ENCODE measurements around the gene ACKR3. TPM values are rescaled to one million over a fixed set of nuclear protein-coding genes. Genes with fewer than 3 reads are reported as not detected.

ACKR3 gene
- polyA plus RNA-seq, 2 of the 4 experiments (the other 2 are of a cell fraction), result 21.3 to 33.2 TPM

DNA sequence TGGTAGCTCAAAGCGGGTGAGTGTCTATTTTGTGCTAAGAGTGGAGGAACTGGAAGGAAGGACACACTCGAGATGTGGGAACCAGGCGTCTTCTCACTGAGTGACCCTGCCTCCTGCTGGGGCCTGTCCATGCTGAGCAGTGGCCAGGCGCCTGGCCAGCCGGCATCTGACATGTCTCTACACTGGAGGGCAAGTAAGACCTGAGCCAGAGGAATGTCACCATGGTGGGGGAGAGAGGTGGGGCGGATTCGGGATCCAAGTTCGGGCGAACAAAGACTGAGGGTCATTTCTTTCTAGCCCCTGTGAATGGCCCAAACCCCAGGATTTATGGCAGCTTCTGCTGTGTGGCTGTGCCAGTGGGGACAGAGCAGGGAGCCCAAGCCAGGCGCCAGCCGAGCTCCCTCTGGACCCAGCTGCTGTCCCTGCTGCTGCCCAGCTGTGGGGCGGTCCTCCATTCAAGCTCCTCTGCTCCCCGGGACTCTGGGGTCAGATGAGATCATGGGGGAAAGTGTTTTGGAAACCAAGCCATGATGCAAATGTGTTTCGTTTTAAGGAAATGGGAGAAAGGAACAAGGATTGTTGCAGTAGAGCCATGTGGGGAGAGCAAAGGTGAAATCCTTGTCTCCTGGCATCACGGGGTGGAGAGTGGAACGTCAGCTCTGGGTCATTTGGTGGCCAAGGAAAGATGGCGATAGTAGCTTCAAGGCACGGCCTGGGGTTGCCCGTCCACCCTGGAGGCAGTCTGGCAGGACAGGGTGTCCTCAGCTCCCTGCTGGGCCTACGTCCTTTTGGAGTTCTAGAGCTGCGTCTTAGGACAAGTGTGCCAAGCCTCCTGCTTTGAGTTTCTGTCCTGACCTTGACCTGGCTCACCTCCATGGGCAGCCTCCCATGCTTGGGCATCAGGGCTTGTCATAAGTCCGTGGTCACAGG lies 8.1 kb downstream of the ACKR3 start:
- ChIA-PET CTCF (interaction anchor here (1.3 to 1.8 kb wide), 4 partner anchors 9 to 379 kb away, joined by 3 to 10 read pairs (median 4); partner anchors contain the start of gene ACKR3), POLR2A (no interaction called here)
- Histone ChIP-seq H3K4me2 (no peak overlapping the region), H3K27ac (no peak overlapping the region; a peak in 1 of 6 replicates), H3K4me1 (no peaks in the 10 kb centered on the region), H3K9me3 (no peaks in the 10 kb centered on the region), H3K4me3 (no peak overlapping the region)
- FAIRE-seq, result no peak
- no peak for ATAC-seq
- no peak for DNase-seq (ENCODE audit: low read depth in 1 of 2, low spot score in 1 of 2)
- TF ChIP-seq POLR2AphosphoS2 (conservative IDR thresholded peaks at IDR 0.05; ENCODE audit: low read length) (0 out of 2 replicates have a peak, but pooled peaks have one; percentile 51), PHF8 (IDR thresholded peaks at IDR 0.05; ENCODE audit: borderline replicate concordance, low read depth) (no peak)
- WGBS (ENCODE audit: missing lambda C conversion rate), result 80% methylated on average over 22 of the region's 22 CpGs

DNA sequence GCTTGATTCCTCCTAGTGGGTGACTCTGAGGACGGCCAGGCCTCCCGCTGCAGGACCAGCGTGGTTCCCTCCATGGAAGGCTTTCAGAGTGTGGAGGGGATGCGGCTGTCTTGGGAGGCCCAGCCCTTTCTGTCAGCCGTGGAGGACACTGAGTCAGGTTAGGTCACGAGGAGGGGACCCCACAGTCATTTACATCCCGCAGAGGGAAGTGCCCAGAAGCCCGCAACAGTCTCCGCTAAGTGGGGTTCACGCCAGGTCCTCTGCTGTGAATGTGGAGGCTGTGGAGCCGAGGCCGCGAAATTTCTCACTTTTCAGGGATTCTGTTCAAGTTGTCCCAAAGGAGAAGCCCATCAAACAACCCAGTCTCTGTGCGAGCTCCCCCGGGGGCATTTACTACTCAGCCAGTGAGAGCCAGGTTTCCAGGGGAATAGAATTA lies 8.8 kb downstream of the ACKR3 start:
- H3K27ac ChIP-seq, result peak overlapping the region in 1 of 2 experiments; percentile 28; a peak in 1 of 6 replicates
- DNase-seq (ENCODE audit: low read depth in 1 of 2, low spot score in 1 of 2) (no peak), FAIRE-seq (no peak), ATAC-seq (no peak)
- TF ChIP-seq FOSB (CRISPR knock-in tag; IDR thresholded peaks at IDR 0.05) (no peak), TP53 (CRISPR knock-in tag; IDR thresholded peaks at IDR 0.05) (no peak), SREBF2 (IDR thresholded peaks at IDR 0.05) (no peak), HEYL (CRISPR knock-in tag; IDR thresholded peaks at IDR 0.05) (no peak), ZSCAN20 (CRISPR knock-in tag; IDR thresholded peaks at IDR 0.05) (no peak), CBX8 (IDR thresholded peaks at IDR 0.05) (no peak), SMC3 (IDR thresholded peaks at IDR 0.05) (no peak), EHMT2 (IDR thresholded peaks at IDR 0.05; ENCODE audit: low read depth) (no peak), KDM5A (IDR thresholded peaks at IDR 0.05) (no peak), NPAS2 (CRISPR knock-in tag; IDR thresholded peaks at IDR 0.05; ENCODE audit: borderline replicate concordance) (no peak), HOXA7 (CRISPR knock-in tag; IDR thresholded peaks at IDR 0.05) (no peak), EP300 (IDR thresholded peaks at IDR 0.05) (no peak), RNF2 (IDR thresholded peaks at IDR 0.05; ENCODE audit: borderline replicate concordance, low read depth) (no peak), TFCP2L1 (CRISPR knock-in tag; IDR thresholded peaks at IDR 0.05) (no peak), POLR2AphosphoS2 (conservative IDR thresholded peaks at IDR 0.05; ENCODE audit: low read length) (no peak), KDM1A (IDR thresholded peaks at IDR 0.05; ENCODE audit: low read depth) (no peak)
- TF ChIP-seq, protein P1, sequence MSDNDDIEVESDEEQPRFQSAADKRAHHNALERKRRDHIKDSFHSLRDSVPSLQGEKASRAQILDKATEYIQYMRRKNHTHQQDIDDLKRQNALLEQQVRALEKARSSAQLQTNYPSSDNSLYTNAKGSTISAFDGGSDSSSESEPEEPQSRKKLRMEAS (IDR thresholded peaks at IDR 0.05), result no peak
- TF ChIP-seq, protein P2, sequence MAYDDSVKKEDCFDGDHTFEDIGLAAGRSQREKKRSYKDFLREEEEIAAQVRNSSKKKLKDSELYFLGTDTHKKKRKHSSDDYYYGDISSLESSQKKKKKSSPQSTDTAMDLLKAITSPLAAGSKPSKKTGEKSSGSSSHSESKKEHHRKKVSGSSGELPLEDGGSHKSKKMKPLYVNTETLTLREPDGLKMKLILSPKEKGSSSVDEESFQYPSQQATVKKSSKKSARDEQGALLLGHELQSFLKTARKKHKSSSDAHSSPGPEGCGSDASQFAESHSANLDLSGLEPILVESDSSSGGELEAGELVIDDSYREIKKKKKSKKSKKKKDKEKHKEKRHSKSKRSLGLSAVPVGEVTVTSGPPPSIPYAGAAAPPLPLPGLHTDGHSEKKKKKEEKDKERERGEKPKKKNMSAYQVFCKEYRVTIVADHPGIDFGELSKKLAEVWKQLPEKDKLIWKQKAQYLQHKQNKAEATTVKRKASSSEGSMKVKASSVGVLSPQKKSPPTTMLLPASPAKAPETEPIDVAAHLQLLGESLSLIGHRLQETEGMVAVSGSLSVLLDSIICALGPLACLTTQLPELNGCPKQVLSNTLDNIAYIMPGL (CRISPR knock-in tag; IDR thresholded peaks at IDR 0.05; ENCODE audit: borderline replicate concordance), result no peak
- TF ChIP-seq, protein P3, sequence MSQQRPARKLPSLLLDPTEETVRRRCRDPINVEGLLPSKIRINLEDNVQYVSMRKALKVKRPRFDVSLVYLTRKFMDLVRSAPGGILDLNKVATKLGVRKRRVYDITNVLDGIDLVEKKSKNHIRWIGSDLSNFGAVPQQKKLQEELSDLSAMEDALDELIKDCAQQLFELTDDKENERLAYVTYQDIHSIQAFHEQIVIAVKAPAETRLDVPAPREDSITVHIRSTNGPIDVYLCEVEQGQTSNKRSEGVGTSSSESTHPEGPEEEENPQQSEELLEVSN (IDR thresholded peaks at IDR 0.05; ENCODE audit: borderline replicate concordance, low read depth), result no peak
- TF ChIP-seq, protein P4, sequence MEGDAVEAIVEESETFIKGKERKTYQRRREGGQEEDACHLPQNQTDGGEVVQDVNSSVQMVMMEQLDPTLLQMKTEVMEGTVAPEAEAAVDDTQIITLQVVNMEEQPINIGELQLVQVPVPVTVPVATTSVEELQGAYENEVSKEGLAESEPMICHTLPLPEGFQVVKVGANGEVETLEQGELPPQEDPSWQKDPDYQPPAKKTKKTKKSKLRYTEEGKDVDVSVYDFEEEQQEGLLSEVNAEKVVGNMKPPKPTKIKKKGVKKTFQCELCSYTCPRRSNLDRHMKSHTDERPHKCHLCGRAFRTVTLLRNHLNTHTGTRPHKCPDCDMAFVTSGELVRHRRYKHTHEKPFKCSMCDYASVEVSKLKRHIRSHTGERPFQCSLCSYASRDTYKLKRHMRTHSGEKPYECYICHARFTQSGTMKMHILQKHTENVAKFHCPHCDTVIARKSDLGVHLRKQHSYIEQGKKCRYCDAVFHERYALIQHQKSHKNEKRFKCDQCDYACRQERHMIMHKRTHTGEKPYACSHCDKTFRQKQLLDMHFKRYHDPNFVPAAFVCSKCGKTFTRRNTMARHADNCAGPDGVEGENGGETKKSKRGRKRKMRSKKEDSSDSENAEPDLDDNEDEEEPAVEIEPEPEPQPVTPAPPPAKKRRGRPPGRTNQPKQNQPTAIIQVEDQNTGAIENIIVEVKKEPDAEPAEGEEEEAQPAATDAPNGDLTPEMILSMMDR (IDR thresholded peaks at IDR 0.05), result no peak
- H3K4me3 ChIP-seq, result no peak overlapping the region
- WGBS (ENCODE audit: missing lambda C conversion rate), result 65% methylated on average over 11 of the region's 15 CpGs
- ChIA-PET POLR2A (no interaction called here), CTCF (interaction anchor here (1.5 to 1.8 kb wide), 2 partner anchors 9 to 11 kb away, joined by 3 to 10 read pairs; partner anchors contain the start of gene ACKR3)
- no peaks in the 10 kb centered on the region for H3K4me1 ChIP-seq
- H3K4me2 ChIP-seq, result no peak overlapping the region
- no peaks in the 10 kb centered on the region for H3K9me3 ChIP-seq
